Naive thymus-derived CD4-positive, alpha-beta T cell (primary cell): ENCODE measurements around the gene DDX10. TPM values are rescaled to one million over a fixed set of nuclear protein-coding genes. Genes with fewer than 3 reads are reported as not detected.

Source experiments
- ATAC-seq: fragments of 150-1000 bp; cut with Tn5 transposase; 2 replicates; pipeline ENCODE4 v1.10.0; 2021; ENCODE audit warnings: mild to moderate bottlenecking, moderate library complexity
- CTCF ChIA-PET: fragments of 350-600 bp; sonication (Branson Sonifier 250); formaldehyde crosslinking; loops from one replicate; lab custom pipeline; 2021; ENCODE audit warnings: antibody characterized with exemption; lab: Charles Lee
- POLR2A ChIA-PET: fragments of 350-600 bp; sonication (Branson Sonifier 250); formaldehyde crosslinking; loops from one replicate; lab custom pipeline; 2021; ENCODE audit warnings: antibody characterized with exemption, inconsistent platforms; lab: Charles Lee
- DNase-seq, 9 donors: peaks; one replicate each; pipeline versions ENCODE4 v3.0.0 to v3.0.0-alpha.2; 2020 to 2022; ENCODE audit warnings: mixed read lengths in 1 of 9
- H3K27ac ChIP-seq: one replicate; pipeline ENCODE4 v1.7.0; 2013; ENCODE audit warnings: mild to moderate bottlenecking, low read depth, low read length, moderate library complexity
- H3K27me3 ChIP-seq, 2 donors: one replicate each; pipeline ENCODE4 v1.7.0; 2013; ENCODE audit warnings: low read length in 2 of 2, mild to moderate bottlenecking in 2 of 2, moderate library complexity in 2 of 2; ENCODE audit not compliant: control insufficient read depth in 2 of 2, insufficient read depth in 2 of 2
- H3K36me3 ChIP-seq, 3 experiments: 1 replicate in 2 of 3; 2 replicates in 1 of 3; pipeline ENCODE4 v1.7.0; 2013; ENCODE audit warnings: low read length in 3 of 3, mild to moderate bottlenecking in 3 of 3, moderate library complexity in 1 of 3; ENCODE audit not compliant: insufficient read depth in 3 of 3, control insufficient read depth in 2 of 3
- H3K4me1 ChIP-seq, 2 donors: one replicate each; pipeline ENCODE4 v1.7.0; 2013; ENCODE audit warnings: low read length in 2 of 2, mild to moderate bottlenecking in 2 of 2, moderate library complexity in 1 of 2; ENCODE audit not compliant: control insufficient read depth in 2 of 2, insufficient read depth in 2 of 2
- H3K4me3 ChIP-seq: 2 replicates; pipeline ENCODE4 v1.7.0; 2013; ENCODE audit warnings: mild to moderate bottlenecking, low read length
- H3K9me3 ChIP-seq, 3 experiments: 1 replicate in 2 of 3; 2 replicates in 1 of 3; pipeline ENCODE4 v1.7.0; 2013; ENCODE audit warnings: low read length in 3 of 3; ENCODE audit not compliant: control insufficient read depth in 2 of 3
- H3K27ac Mint-ChIP-seq, 9 donors: one replicate each; pipeline ENCODE4 v1.8.0; 2020 to 2022; ENCODE audit warnings: mixed read lengths in 9 of 9, mild to moderate bottlenecking in 8 of 9, moderate library complexity in 5 of 9, inconsistent platforms in 2 of 9
- H3K27me3 Mint-ChIP-seq, 5 donors: one replicate each; pipeline ENCODE4 v1.8.0; 2021 to 2022; ENCODE audit warnings: mixed read lengths in 5 of 5, mild to moderate bottlenecking in 1 of 5
- H3K36me3 Mint-ChIP-seq, 5 donors: one replicate each; pipeline ENCODE4 v1.8.0; 2020 to 2022; ENCODE audit warnings: mixed read lengths in 5 of 5, mild to moderate bottlenecking in 3 of 5, inconsistent platforms in 1 of 5
- H3K4me1 Mint-ChIP-seq, 7 donors: one replicate each; pipeline ENCODE4 v1.8.0; 2020 to 2022; ENCODE audit warnings: mixed read lengths in 7 of 7, mild to moderate bottlenecking in 3 of 7, inconsistent platforms in 1 of 7
- H3K4me3 Mint-ChIP-seq, 10 donors: one replicate each; pipeline ENCODE4 v1.8.0; 2020 to 2022; ENCODE audit warnings: mild to moderate bottlenecking in 10 of 10, mixed read lengths in 10 of 10, moderate library complexity in 6 of 10, inconsistent platforms in 2 of 10
- H3K9me3 Mint-ChIP-seq, 11 donors: one replicate each; pipeline ENCODE4 v1.8.0; 2020 to 2022; ENCODE audit warnings: mixed read lengths in 11 of 11, mild to moderate bottlenecking in 4 of 11, inconsistent platforms in 1 of 11, moderate library complexity in 1 of 11
- intact Hi-C, 2 donors: fragments of 100-400 bp; cut with micrococcal nuclease; formaldehyde crosslinking; loops; one replicate each; pipeline ENCODE4 v1.15.1; 2023
- polyA plus RNA-seq, 2 donors: library from polyadenylated mRNA; unstranded; fragments of 300-500 nt; fragmentation: Illumina TruSeq; gene quantifications; one replicate each; pipeline ENCODE4 v1.2.3, GENCODE V29; 2021
- total RNA-seq, 6 experiments: library from RNA in 5 of 6; stranded (reverse) in 5 of 6; gene quantifications; 1 replicate in 5 of 6; 2 replicates in 1 of 6; pipeline ENCODE4 v1.2.3 and lab custom pipeline; 2021 to 2026

The DDX10 gene
- total and polyA plus RNA-seq, 7 experiments from 2014 or later, result 14.8 to 34.6 (median 22.4) TPM

DNA sequence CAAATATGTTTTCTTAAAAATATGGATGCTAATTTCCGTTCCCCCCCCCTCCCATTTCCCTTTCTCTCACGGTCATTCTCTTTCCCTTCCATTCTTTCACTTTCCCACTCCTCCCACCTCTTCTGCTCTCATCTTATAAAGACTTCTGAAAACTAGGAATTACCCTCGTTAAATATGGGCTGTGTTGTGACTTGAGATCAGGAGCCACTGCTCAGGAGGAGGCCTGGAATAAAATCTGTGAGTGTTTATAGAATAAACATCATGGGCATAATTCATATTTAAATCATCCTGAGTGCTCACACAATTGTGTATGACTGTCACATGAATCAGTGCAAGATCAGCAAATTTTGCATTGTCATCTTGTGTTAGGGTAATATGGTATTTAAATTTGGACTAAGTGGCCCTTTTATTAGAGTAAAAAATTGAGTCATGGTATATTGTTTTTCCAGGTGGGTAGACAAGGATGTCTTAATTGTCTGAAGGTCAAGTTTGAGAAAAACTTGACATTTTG lies 208.0 kb downstream of the DDX10 start:
- no peaks in the 10 kb centered on the region for H3K36me3 ChIP-seq
- no peaks in the 10 kb centered on the region for H3K9me3 ChIP-seq
- Mint-ChIP-seq H3K9me3 (no peaks in the 10 kb centered on the region), H3K27ac (no peak overlapping the region), H3K4me1 (peaks cover 0 to 17% (median 4%) of the 10 kb centered on the region in 7 donors), H3K27me3 (no peaks in the 10 kb centered on the region), H3K4me3 (no peak overlapping the region), H3K36me3 (peaks cover 0 to 18% (median 0%) of the 10 kb centered on the region in 5 donors)
- H3K27me3 ChIP-seq, result no peaks in the 10 kb centered on the region
- H3K27ac ChIP-seq, result no peak overlapping the region
- ATAC-seq (no peak), DNase-seq (no peak)
- CTCF ChIA-PET, result no interaction called here
- H3K4me1 ChIP-seq, result no peaks in the 10 kb centered on the region
- POLR2A ChIA-PET, result no interaction called here
- H3K4me3 ChIP-seq, result no peak overlapping the region
- intact Hi-C loops, result no loop called here

- Mint-ChIP-seq H3K27ac (no peak overlapping the region), H3K4me3 (no peak overlapping the region), H3K9me3 (no peaks in the 10 kb centered on the region), H3K36me3 (peaks cover 0 to 16% (median 0%) of the 10 kb centered on the region in 5 donors), H3K27me3 (no peaks in the 10 kb centered on the region), H3K4me1 (peaks cover 0 to 13% (median 0%) of the 10 kb centered on the region in 7 donors)
- no peaks in the 10 kb centered on the region for H3K27me3 ChIP-seq
- no peak overlapping the region for H3K27ac ChIP-seq
- no peaks in the 10 kb centered on the region for H3K36me3 ChIP-seq
- no peak overlapping the region for H3K4me3 ChIP-seq
- intact Hi-C loops, result no loop called here
- CTCF ChIA-PET, result no interaction called here
- DNase-seq (no peak), ATAC-seq (no peak)
- POLR2A ChIA-PET, result no interaction called here
- no peaks in the 10 kb centered on the region for H3K4me1 ChIP-seq
- no peaks in the 10 kb centered on the region for H3K9me3 ChIP-seq
These were observed 208.4 kb downstream of the DDX10 start for GRCh38 chr11:108873310-108873709.

DNA sequence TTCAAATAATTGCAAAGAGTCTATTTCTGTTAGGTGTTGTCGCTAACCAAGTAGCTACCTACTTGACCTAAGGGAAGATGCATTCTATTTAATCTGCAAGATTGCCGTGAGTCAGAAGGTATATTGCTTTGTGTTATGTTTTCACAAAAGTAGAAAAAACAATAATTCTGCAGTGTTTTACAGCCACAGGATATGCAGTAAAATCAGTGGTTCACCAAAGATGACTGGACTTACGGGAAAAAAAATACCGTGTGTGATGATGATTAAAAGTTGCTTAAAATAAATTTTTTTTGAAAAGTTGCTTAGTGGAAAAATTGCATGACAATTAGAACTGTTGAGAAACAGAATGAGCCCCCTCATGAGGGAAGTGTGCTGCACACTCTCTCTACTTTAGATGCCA lies 209.1 kb downstream of the DDX10 start:
- no peak for DNase-seq
- no peaks in the 10 kb centered on the region for H3K9me3 Mint-ChIP-seq
- no peak overlapping the region for H3K4me3 Mint-ChIP-seq
- H3K27ac ChIP-seq, result no peak overlapping the region
- POLR2A ChIA-PET, result no interaction called here
- H3K27ac Mint-ChIP-seq, result no peak overlapping the region
- H3K4me1 ChIP-seq, result no peaks in the 10 kb centered on the region
- no peak overlapping the region for H3K4me3 ChIP-seq
- no peaks in the 10 kb centered on the region for H3K27me3 Mint-ChIP-seq
- no peaks in the 10 kb centered on the region for H3K36me3 ChIP-seq
- intact Hi-C loops, result no loop called here
- H3K36me3 Mint-ChIP-seq, result peaks cover 0 to 16% (median 0%) of the 10 kb centered on the region in 5 donors
- CTCF ChIA-PET, result no interaction called here
- no peak for ATAC-seq
- H3K4me1 Mint-ChIP-seq, result peaks cover 0 to 13% (median 0%) of the 10 kb centered on the region in 7 donors
- H3K9me3 ChIP-seq, result no peaks in the 10 kb centered on the region
- H3K27me3 ChIP-seq, result no peaks in the 10 kb centered on the region

GRCh38 chr11:108875134-108875533 lies 210.3 kb downstream of the DDX10 start:
- Histone ChIP-seq H3K9me3 (no peaks in the 10 kb centered on the region), H3K27ac (no peak overlapping the region), H3K36me3 (no peaks in the 10 kb centered on the region), H3K4me1 (no peaks in the 10 kb centered on the region), H3K27me3 (no peaks in the 10 kb centered on the region), H3K4me3 (no peak overlapping the region)
- no peak for ATAC-seq
- Mint-ChIP-seq H3K9me3 (no peaks in the 10 kb centered on the region), H3K27ac (no peak overlapping the region), H3K4me1 (peaks cover 0 to 12% (median 0%) of the 10 kb centered on the region in 7 donors), H3K4me3 (no peak overlapping the region), H3K36me3 (peaks cover 0 to 16% (median 0%) of the 10 kb centered on the region in 5 donors), H3K27me3 (no peaks in the 10 kb centered on the region)
- CTCF ChIA-PET, result no interaction called here
- intact Hi-C loops, result no loop called here
- POLR2A ChIA-PET, result no interaction called here
- no peak for DNase-seq

DNA sequence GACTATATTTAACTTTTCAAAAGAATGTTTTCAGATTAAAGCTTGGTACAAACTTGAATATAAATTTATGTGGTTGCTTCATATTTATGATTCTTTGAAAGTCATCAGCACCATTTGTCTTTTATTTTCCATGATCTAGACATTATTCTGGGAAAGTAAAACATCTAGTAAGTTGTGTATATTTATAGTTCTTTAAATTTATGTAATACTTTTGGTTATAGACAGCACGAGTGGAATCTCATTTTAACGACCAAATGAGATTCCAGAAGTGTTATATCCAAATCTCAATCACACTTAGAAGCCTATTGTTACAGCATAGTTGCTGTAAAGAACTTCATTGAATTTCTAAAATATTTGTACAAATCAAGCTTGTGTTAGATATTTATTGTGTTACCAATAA lies 212.3 kb downstream of the DDX10 start:
- no peak for DNase-seq
- no peaks in the 10 kb centered on the region for H3K9me3 Mint-ChIP-seq
- Histone ChIP-seq H3K36me3 (no peaks in the 10 kb centered on the region), H3K9me3 (no peaks in the 10 kb centered on the region), H3K27me3 (no peaks in the 10 kb centered on the region), H3K4me1 (no peaks in the 10 kb centered on the region), H3K4me3 (no peak overlapping the region), H3K27ac (no peak overlapping the region)
- no peak overlapping the region for H3K27ac Mint-ChIP-seq
- POLR2A ChIA-PET, result no interaction called here
- ATAC-seq, result no peak
- H3K36me3 Mint-ChIP-seq, result peaks cover 0 to 8% (median 0%) of the 10 kb centered on the region in 5 donors
- intact Hi-C loops, result no loop called here
- CTCF ChIA-PET, result interaction anchor here (0.6 kb wide), 1 partner anchor 175 kb away, joined by 3 read pairs; no protein-coding TSS in a partner anchor
- peaks cover 0 to 12% (median 2%) of the 10 kb centered on the region in 7 donors for H3K4me1 Mint-ChIP-seq
- no peaks in the 10 kb centered on the region for H3K27me3 Mint-ChIP-seq
- H3K4me3 Mint-ChIP-seq, result no peak overlapping the region

GRCh38 chr11:108880510-108880909 lies 215.6 kb downstream of the DDX10 start:
- Histone ChIP-seq H3K27ac (no peak overlapping the region), H3K36me3 (no peaks in the 10 kb centered on the region), H3K27me3 (no peaks in the 10 kb centered on the region), H3K9me3 (no peaks in the 10 kb centered on the region), H3K4me1 (no peaks in the 10 kb centered on the region), H3K4me3 (no peak overlapping the region)
- no peaks in the 10 kb centered on the region for H3K9me3 Mint-ChIP-seq
- ChIA-PET POLR2A (no interaction called here), CTCF (interaction anchor here (1.1 kb wide), 1 partner anchor 9 kb away, joined by 3 read pairs; no protein-coding TSS in a partner anchor)
- DNase-seq (no peak), ATAC-seq (no peak)
- H3K27ac Mint-ChIP-seq, result no peak overlapping the region
- H3K4me1 Mint-ChIP-seq, result peaks cover 0 to 12% (median 2%) of the 10 kb centered on the region in 7 donors
- no peak overlapping the region for H3K4me3 Mint-ChIP-seq
- intact Hi-C loops, result no loop called here
- H3K36me3 Mint-ChIP-seq, result peaks cover 0 to 8% (median 0%) of the 10 kb centered on the region in 5 donors
- no peaks in the 10 kb centered on the region for H3K27me3 Mint-ChIP-seq

DNA sequence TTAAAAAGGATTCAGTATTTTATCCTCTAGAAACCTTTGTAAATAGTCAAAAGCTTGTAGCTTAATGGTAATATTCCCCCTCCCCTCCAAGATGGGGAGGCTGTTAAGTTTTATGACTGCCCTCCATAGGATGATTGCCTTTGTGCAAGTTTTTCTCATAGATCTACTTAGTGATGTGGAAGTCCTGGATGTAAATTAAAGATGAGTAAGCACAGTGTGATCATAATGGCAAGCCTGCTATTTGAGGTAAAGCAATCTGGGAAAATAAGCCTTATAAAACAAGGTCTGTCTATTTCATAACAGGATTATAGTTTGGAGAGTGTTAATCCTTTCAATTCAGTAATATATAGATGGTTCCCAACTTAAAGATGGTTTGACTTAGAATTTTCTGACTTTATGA lies 216.3 kb downstream of the DDX10 start:
- Mint-ChIP-seq H3K9me3 (no peaks in the 10 kb centered on the region), H3K4me3 (no peak overlapping the region), H3K4me1 (peaks cover 0 to 17% (median 5%) of the 10 kb centered on the region in 7 donors), H3K27ac (no peak overlapping the region), H3K36me3 (peaks cover 0 to 6% (median 0%) of the 10 kb centered on the region in 5 donors), H3K27me3 (no peaks in the 10 kb centered on the region)
- H3K9me3 ChIP-seq, result no peaks in the 10 kb centered on the region
- no peak for ATAC-seq
- H3K4me1 ChIP-seq, result no peaks in the 10 kb centered on the region
- no peaks in the 10 kb centered on the region for H3K27me3 ChIP-seq
- no peaks in the 10 kb centered on the region for H3K36me3 ChIP-seq
- intact Hi-C loops, result no loop called here
- H3K27ac ChIP-seq, result no peak overlapping the region
- POLR2A ChIA-PET, result no interaction called here
- CTCF ChIA-PET, result interaction anchor here (1.1 kb wide), 1 partner anchor 10 kb away, joined by 3 read pairs; no protein-coding TSS in a partner anchor
- no peak overlapping the region for H3K4me3 ChIP-seq
- no peak for DNase-seq
